Naive thymus-derived CD8-positive, alpha-beta T cell (primary cell): Measurements from ENCODE around the gene BCAS1. TPM values are rescaled to one million over a fixed set of nuclear protein-coding genes. Genes with fewer than 3 reads are reported as not detected.

Source experiments
- ATAC-seq, 2 donors: fragments of 150-1000 bp; cut with Tn5 transposase in 1 of 2; sonication (Bioruptor Pico), chemical (Tn5 transposase) in 1 of 2; 1 replicate in 1 of 2; 2 replicates in 1 of 2; pipeline ENCODE4 v1.10.0; 2021; ENCODE audit warnings: mild to moderate bottlenecking in 2 of 2, moderate library complexity in 2 of 2
- POLR2A ChIA-PET: fragments of 350-600 bp; sonication (Branson Sonifier 250); formaldehyde crosslinking; loops from one replicate; lab custom pipeline; 2021; ENCODE audit warnings: antibody characterized with exemption; lab: Charles Lee
- DNase-seq, 10 donors: peaks; one replicate each; pipeline versions ENCODE4 v3.0.0 to v3.0.0-alpha.2; 2020 to 2022
- H3K27ac Mint-ChIP-seq, 10 donors: one replicate each; pipeline ENCODE4 v1.8.0; 2020 to 2022; ENCODE audit warnings: mild to moderate bottlenecking in 10 of 10, mixed read lengths in 10 of 10, moderate library complexity in 4 of 10, inconsistent platforms in 1 of 10
- H3K27me3 Mint-ChIP-seq, 5 donors: one replicate each; pipeline ENCODE4 v1.8.0; 2021 to 2022; ENCODE audit warnings: mixed read lengths in 5 of 5
- H3K36me3 Mint-ChIP-seq, 3 donors: one replicate each; pipeline ENCODE4 v1.8.0; 2020 to 2022; ENCODE audit warnings: mixed read lengths in 3 of 3, mild to moderate bottlenecking in 2 of 3, inconsistent platforms in 1 of 3
- H3K4me1 Mint-ChIP-seq, 4 donors: one replicate each; pipeline ENCODE4 v1.8.0; 2021 to 2022; ENCODE audit warnings: mixed read lengths in 4 of 4
- H3K4me3 Mint-ChIP-seq, 10 donors: one replicate each; pipeline ENCODE4 v1.8.0; 2020 to 2022; ENCODE audit warnings: mild to moderate bottlenecking in 10 of 10, mixed read lengths in 10 of 10, moderate library complexity in 6 of 10, inconsistent platforms in 1 of 10
- H3K9me3 Mint-ChIP-seq, 9 donors: one replicate each; pipeline ENCODE4 v1.8.0; 2020 to 2022; ENCODE audit warnings: mixed read lengths in 9 of 9, mild to moderate bottlenecking in 3 of 9, inconsistent platforms in 1 of 9, moderate library complexity in 1 of 9
- polyA plus RNA-seq, 3 donors: library from polyadenylated mRNA; unstranded; fragments of 300-500 nt; fragmentation: Illumina TruSeq; gene quantifications; one replicate each; pipeline ENCODE4 v1.2.3, GENCODE V29; 2021
- total RNA-seq, 8 experiments: library from RNA in 2 of 8; stranded (reverse) in 2 of 8; gene quantifications; one replicate each; pipeline ENCODE4 v1.2.3 and lab custom pipeline; 2021 to 2026

BCAS1 gene
- total and polyA plus RNA-seq, 5 experiments from 2014 or later, result not detected

GRCh38 chr20:54085425-54085824, 15.0 kb upstream of the BCAS1 start:
- Mint-ChIP-seq H3K4me1 (peaks cover 9 to 25% (median 20%) of the 10 kb centered on the region in 4 donors), H3K9me3 (no peaks in the 10 kb centered on the region), H3K36me3 (no peaks in the 10 kb centered on the region), H3K4me3 (no peak overlapping the region), H3K27ac (no peak overlapping the region), H3K27me3 (no peaks in the 10 kb centered on the region)
- no peak for ATAC-seq
- DNase-seq, result no peak
- POLR2A ChIA-PET, result no interaction called here

- Mint-ChIP-seq H3K27ac (no peak overlapping the region), H3K27me3 (no peaks in the 10 kb centered on the region)
Observed at GRCh38 chr20:54084727-54085388, 14.5 kb upstream of the BCAS1 start.

GRCh38 chr20:54084193-54084592, 13.8 kb upstream of the BCAS1 start:
- DNase-seq (no peak), ATAC-seq (no peak)
- Mint-ChIP-seq H3K4me3 (no peak overlapping the region), H3K4me1 (peaks cover 6 to 25% (median 18%) of the 10 kb centered on the region in 4 donors), H3K27ac (no peak overlapping the region), H3K27me3 (no peaks in the 10 kb centered on the region), H3K9me3 (no peaks in the 10 kb centered on the region), H3K36me3 (no peaks in the 10 kb centered on the region)
- POLR2A ChIA-PET, result no interaction called here

More at GRCh38 chr20:54084727-54085388, 14.5 kb upstream of the BCAS1 start:
- POLR2A ChIA-PET, result no interaction called here
- H3K36me3 Mint-ChIP-seq, result no peaks in the 10 kb centered on the region
- H3K4me1 Mint-ChIP-seq, result peaks cover 6 to 22% (median 15%) of the 10 kb centered on the region in 4 donors
- H3K4me3 Mint-ChIP-seq, result no peak overlapping the region
- no peaks in the 10 kb centered on the region for H3K9me3 Mint-ChIP-seq
- ATAC-seq, result no peak
- no peak for DNase-seq

GRCh38 chr20:54083459-54083858, 13.1 kb upstream of the BCAS1 start:
- ATAC-seq (no peak), DNase-seq (no peak)
- no peak overlapping the region for H3K4me3 Mint-ChIP-seq
- H3K4me1 Mint-ChIP-seq, result peaks cover 9 to 33% (median 25%) of the 10 kb centered on the region in 4 donors
- H3K36me3 Mint-ChIP-seq, result no peaks in the 10 kb centered on the region
- POLR2A ChIA-PET, result no interaction called here
- H3K27me3 Mint-ChIP-seq, result no peaks in the 10 kb centered on the region
- no peaks in the 10 kb centered on the region for H3K9me3 Mint-ChIP-seq
- no peak overlapping the region for H3K27ac Mint-ChIP-seq

GRCh38 chr20:54082100-54082499, 11.7 kb upstream of the BCAS1 start:
- Mint-ChIP-seq H3K27ac (no peak overlapping the region), H3K27me3 (no peaks in the 10 kb centered on the region), H3K4me1 (peaks cover 12 to 45% (median 37%) of the 10 kb centered on the region in 4 donors), H3K4me3 (no peak overlapping the region), H3K9me3 (peaks cover 0 to 3% (median 0%) of the 10 kb centered on the region in 9 donors), H3K36me3 (no peaks in the 10 kb centered on the region)
- DNase-seq (no peak), ATAC-seq (no peak)
- POLR2A ChIA-PET, result interaction anchor here (0.6 kb wide), 1 partner anchor 488 kb away, joined by 3 read pairs; no protein-coding TSS in a partner anchor

- Mint-ChIP-seq H3K9me3 (peaks cover 0 to 9% (median 0%) of the 10 kb centered on the region in 9 donors), H3K4me3 (peak overlapping the region in 3 of 10 donors; percentile 33 to 73 (median 52)), H3K4me1 (peaks cover 19 to 62% (median 59%) of the 10 kb centered on the region in 4 donors), H3K27ac (peak overlapping the region in 4 of 10 donors; percentile 32 to 85 (median 46)), H3K27me3 (no peaks in the 10 kb centered on the region), H3K36me3 (no peaks in the 10 kb centered on the region)
- DNase-seq, result no peak
- no peak for ATAC-seq
- POLR2A ChIA-PET, result interaction anchor here (0.8 to 2.0 kb wide), 3 partner anchors 8 to 16 kb away, joined by 3 to 10 read pairs (median 4); no protein-coding TSS in a partner anchor
Observed at GRCh38 chr20:54079652-54080051, 9.3 kb upstream of the BCAS1 start.

- peak overlapping the region; percentile 52 to 84 (median 71) for H3K4me3 Mint-ChIP-seq
- POLR2A ChIA-PET, result interaction anchor here (0.6 to 2.0 kb wide), 4 partner anchors 15 to 129 kb away, joined by 4 to 10 read pairs (median 4); partner anchors contain the start of gene PFDN4
- peak overlapping the region; percentile 82 to 95 (median 89) for H3K27ac Mint-ChIP-seq
- peaks cover 0 to 9% (median 0%) of the 10 kb centered on the region in 9 donors for H3K9me3 Mint-ChIP-seq
- H3K27me3 Mint-ChIP-seq, result no peaks in the 10 kb centered on the region
- peak; percentile 70 to 81 for ATAC-seq
- peaks cover 16 to 61% (median 57%) of the 10 kb centered on the region in 4 donors for H3K4me1 Mint-ChIP-seq
- DNase-seq, result peak in 6 of 10 donors; percentile 5 to 39 (median 14)
- H3K36me3 Mint-ChIP-seq, result no peaks in the 10 kb centered on the region
Observed at GRCh38 chr20:54078296-54078984, 8.0 kb upstream of the BCAS1 start.

- Mint-ChIP-seq H3K27me3 (no peaks in the 10 kb centered on the region), H3K9me3 (peaks cover 0 to 9% (median 0%) of the 10 kb centered on the region in 9 donors), H3K27ac (peak overlapping the region in 6 of 10 donors; percentile 11 to 56 (median 35)), H3K4me1 (peaks cover 17 to 55% (median 48%) of the 10 kb centered on the region in 4 donors), H3K36me3 (no peaks in the 10 kb centered on the region), H3K4me3 (no peak overlapping the region)
- DNase-seq, result no peak
- ATAC-seq, result no peak
- POLR2A ChIA-PET, result no interaction called here
Observed at GRCh38 chr20:54076259-54076658, 5.9 kb upstream of the BCAS1 start.

- DNase-seq (no peak), ATAC-seq (no peak)
- H3K36me3 Mint-ChIP-seq, result no peaks in the 10 kb centered on the region
- peak overlapping the region in 8 of 10 donors; percentile 3 to 87 (median 72) for H3K27ac Mint-ChIP-seq
- H3K27me3 Mint-ChIP-seq, result no peaks in the 10 kb centered on the region
- peaks cover 18 to 53% (median 44%) of the 10 kb centered on the region in 4 donors for H3K4me1 Mint-ChIP-seq
- no peak overlapping the region for H3K4me3 Mint-ChIP-seq
- peaks cover 0 to 9% (median 0%) of the 10 kb centered on the region in 9 donors for H3K9me3 Mint-ChIP-seq
- POLR2A ChIA-PET, result no interaction called here
Observed at GRCh38 chr20:54075322-54075721, 4.9 kb upstream of the BCAS1 start.

GRCh38 chr20:54074511-54074910, 4.1 kb upstream of the BCAS1 start:
- DNase-seq, result no peak
- POLR2A ChIA-PET, result no interaction called here
- Mint-ChIP-seq H3K4me3 (no peak overlapping the region), H3K36me3 (no peaks in the 10 kb centered on the region), H3K4me1 (peaks cover 18 to 54% (median 40%) of the 10 kb centered on the region in 4 donors), H3K27me3 (no peaks in the 10 kb centered on the region), H3K9me3 (peaks cover 0 to 9% (median 0%) of the 10 kb centered on the region in 9 donors), H3K27ac (peak overlapping the region in 8 of 10 donors; percentile 19 to 87 (median 62))
- no peak for ATAC-seq

GRCh38 chr20:54073288-54073687, 2.9 kb upstream of the BCAS1 start:
- DNase-seq (no peak), ATAC-seq (no peak)
- Mint-ChIP-seq H3K36me3 (no peaks in the 10 kb centered on the region), H3K27me3 (no peaks in the 10 kb centered on the region), H3K27ac (peak overlapping the region in 1 of 10 donors; percentile 2), H3K4me3 (no peak overlapping the region), H3K4me1 (peaks cover 15 to 43% (median 30%) of the 10 kb centered on the region in 4 donors), H3K9me3 (peaks cover 0 to 9% (median 0%) of the 10 kb centered on the region in 9 donors)
- POLR2A ChIA-PET, result no interaction called here

GRCh38 chr20:54069501-54069971, 858 bp downstream of the BCAS1 start:
- POLR2A ChIA-PET, result no interaction called here
- H3K36me3 Mint-ChIP-seq, result no peaks in the 10 kb centered on the region
- DNase-seq, result no peak
- H3K9me3 Mint-ChIP-seq, result no peaks in the 10 kb centered on the region
- peaks cover 5 to 10% (median 9%) of the 10 kb centered on the region in 4 donors for H3K4me1 Mint-ChIP-seq
- peak overlapping the region in 1 of 10 donors; percentile 57 for H3K27ac Mint-ChIP-seq
- no peak overlapping the region for H3K4me3 Mint-ChIP-seq
- H3K27me3 Mint-ChIP-seq, result no peaks in the 10 kb centered on the region
- no peak for ATAC-seq
